DMS 273 (cell line): Measurements from ENCODE around the gene IRF5.
A peak's percentile ranks its signal among the peaks of the same experiment; 100 is the strongest.

Source experiments
- DNase-seq: peaks from one replicate; lab custom pipeline; 2025; ENCODE audit not compliant: unreplicated experiment; lab: John Stamatoyannopoulos, UW

The IRF5 gene

DNA sequence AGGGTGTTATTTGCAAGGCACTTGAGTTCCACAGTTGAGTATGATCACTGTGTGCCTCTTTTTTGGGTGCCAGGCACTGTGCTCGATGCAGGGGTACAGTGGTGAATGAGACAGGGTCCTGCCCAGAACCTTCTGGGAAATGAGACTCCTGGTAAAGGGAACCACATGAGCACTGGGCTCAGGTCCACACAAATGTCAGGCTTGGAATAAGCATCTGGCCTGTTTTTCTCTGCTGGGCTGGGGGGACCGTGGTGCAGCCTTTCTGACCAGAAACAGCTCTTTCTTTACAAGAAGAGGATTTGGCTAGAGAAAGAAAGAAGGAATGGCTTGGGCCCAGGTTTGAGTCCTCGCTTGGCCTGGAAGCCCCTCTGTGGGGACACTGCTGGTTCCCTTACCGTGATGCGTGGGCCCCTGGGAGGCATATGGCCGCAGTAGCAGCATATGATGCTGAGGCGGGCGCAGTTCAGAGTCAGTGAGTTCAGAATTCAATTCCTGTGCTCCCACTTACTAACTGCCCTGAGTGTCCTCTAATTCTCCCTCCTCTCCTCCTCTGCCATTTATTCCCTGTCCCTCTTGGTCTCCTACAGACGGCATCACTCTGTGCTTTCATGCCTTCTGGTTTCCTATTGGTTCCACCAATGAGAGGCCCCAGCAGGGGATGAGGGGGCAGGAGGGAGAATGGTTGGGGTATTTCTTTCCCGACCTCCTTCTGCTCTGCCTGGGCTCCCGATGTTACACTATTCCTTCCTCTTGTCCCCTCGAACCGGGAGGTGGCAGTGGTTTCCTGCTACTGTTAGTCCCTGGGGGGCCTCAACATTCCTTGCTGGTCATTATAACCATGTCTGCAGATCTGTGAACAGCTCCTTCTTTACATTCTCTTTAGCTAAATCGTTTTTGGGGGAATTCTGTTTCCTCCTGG lies 17.6 kb upstream of the IRF5 start:
- DNase-seq = peak; percentile 50

DNA sequence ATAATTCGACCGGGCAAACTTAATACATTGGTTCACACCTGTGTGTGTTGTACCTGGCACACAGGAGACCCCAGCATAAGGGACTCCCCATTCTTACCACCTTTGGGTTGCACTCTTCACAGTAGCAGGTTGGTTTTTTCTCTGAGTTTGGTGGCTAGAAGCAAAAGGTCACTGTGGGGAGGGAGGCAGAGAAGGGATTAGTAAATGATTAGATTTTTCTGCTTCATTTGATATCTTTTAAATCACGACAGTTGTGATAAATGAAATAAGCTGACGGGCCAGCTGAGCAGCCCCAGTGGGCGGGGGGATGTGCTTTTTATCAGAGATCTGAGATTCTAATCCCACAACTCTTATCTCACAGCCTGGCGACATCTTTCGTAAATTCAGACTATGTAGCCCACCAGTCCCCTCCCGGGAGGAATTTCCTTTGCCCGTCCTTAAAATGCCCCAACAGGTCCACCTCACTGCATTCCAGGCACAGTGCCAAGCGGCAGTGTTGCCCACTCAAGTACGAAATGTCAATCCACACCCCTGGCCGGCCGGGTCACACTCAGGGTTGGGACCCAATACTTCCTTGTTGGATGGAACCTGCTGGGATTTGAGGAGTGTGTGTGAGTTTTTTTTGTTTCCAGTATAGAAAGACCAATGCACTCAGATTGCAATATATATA lies 16.7 kb upstream of the IRF5 start:
- DNase-seq = no peak

- DNase-seq = no peak
Measured at GRCh38 chr7:128921866-128922440, 15.8 kb upstream of the IRF5 start.

GRCh38 chr7:128922496-128923410 lies 15.0 kb upstream of the IRF5 start:
- DNase-seq = no peak

DNA sequence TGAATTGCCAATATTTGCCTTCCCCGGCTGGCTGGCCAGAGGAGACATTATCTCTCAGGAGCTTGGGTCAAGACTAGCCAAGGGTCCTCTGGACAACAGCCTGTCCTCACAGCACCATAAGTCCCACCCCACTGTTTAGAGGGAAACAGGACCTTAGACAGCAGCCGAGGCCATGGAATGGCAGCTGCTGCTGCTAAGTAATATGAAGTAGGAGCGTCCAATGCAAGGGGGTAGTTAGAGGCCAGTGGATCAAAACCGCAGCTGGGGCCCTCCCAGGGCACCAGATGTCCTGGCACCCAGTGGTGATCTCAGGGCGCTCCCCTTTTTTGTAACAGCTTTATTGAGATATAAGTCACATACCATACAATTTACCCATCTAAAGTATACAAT lies 14.3 kb upstream of the IRF5 start:
- DNase-seq = no peak

GRCh38 chr7:128924707-128925588 lies 12.8 kb upstream of the IRF5 start:
- DNase-seq = no peak

DNA sequence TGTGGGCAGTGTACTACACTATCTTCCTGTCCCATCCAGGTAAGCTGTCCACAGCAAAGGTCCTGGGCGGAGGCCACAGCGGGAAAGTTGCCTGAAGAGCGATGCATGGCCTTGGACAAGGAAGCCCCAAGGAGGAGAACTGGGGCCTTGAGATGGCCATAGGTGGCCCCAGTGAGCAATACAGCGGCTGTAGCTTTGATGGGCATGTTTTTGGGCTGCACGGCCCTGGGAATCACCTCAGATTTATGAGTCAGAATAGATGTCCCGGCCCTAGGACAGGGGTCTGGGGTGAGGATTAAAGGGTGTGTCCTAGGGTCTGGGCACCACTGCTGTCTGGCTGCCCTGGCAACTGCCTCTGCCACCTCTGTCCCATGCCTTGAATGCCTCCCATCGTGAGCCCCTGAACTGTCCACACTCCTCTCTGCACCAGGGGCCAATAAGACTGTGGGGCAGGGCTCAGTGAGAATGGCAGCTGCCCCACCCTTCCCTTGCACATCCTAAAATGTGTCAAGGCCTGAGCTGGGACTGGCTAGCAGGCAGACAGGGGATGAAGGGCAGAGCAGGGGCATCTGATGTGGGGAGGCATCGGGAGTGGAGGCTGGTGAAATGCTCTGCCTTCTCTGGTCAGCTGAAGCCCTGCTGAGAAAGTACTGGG lies 9.4 kb upstream of the IRF5 start:
- DNase-seq = no peak

DNA sequence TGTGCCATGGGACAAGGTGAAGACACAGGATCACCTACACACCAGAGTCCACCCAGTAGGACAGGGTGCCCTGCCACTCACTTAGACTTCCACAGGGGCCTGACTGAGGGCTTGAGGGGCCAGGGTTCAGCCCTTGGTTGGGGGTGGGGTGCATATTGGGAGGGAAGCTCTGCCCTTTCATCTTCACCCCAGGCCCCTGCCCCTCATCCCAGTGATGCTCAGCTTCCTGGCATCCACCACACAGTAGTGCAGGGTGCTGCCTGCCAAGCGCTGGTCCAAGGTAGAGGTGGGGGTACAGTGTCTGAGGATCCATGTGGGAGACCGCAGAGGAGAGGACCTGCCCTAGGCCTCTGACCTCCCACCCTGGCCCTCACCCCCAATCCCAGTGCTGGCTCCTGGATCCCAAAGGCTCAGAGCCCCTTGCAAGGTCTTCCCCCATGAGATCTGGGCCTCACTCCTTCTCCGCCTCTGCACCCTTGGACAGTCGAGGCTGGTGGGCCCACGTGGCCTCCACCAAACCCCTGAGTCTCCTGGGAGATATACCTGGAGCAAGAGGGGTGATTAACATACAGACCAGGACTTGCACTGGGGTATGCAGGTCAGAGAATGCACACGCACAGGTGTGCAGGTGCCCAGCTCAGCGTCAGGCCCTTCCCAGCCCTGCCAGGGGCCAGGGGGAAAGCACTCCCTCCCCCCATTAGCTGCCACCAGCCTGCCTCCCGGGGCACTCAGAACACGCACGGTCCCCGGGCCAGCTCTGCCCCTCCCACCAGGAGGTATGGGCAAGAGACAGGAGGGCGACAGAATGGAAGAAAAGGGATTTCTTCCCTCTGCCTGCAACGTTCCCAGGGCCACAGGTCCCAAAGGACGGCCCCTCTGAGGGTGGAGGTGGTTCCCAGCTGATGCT lies 8.6 kb upstream of the IRF5 start:
- no peak for DNase-seq

- DNase-seq = no peak
Measured at GRCh38 chr7:128931190-128931798, 6.4 kb upstream of the IRF5 start.

DNA sequence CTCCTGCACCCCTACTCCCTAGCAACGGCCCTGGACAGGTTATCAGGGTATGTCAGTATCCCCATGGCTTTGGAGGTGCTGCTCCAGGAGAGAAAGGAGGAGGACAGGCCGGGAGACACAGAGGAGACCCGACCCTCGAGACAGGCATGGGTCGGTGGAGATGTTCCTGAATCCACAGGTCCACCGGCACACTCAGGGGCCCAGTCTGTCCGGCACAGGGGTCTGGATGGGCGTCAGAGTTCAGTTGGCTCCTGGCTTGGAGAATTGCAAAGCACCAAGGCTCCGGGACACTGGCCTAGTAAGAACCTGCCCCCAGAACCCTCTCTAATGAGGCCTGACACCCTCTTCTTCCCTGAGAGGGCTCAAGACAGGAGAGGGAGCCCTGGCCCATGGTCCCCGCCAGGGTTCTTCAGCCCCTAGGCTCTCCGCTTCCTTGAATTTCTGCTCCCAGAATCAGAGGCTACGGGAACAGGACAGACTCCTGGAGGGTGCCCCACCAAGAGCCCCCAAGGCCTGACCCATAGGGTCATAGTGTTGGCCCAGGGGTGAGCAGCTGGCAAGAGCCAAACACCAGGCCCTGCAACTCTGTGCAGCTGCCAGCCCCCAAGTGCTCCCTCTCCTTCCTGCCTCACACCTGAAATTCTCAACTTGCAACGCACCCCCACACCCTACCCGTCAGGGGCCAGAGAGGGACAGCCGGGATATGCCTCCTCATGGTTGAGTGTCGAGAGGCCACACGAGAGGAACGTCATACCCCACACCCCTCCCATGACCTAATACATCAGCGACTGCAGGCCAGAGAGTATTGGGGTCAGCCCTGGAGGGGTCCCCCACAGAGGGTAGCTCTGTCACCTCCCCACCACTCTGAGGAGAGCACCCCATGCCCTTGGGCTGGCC lies 5.5 kb upstream of the IRF5 start:
- DNase-seq = no peak

GRCh38 chr7:128932862-128933179 lies 4.9 kb upstream of the IRF5 start:
- no peak for DNase-seq

GRCh38 chr7:128933180-128933891 lies 4.4 kb upstream of the IRF5 start:
- no peak for DNase-seq

DNA sequence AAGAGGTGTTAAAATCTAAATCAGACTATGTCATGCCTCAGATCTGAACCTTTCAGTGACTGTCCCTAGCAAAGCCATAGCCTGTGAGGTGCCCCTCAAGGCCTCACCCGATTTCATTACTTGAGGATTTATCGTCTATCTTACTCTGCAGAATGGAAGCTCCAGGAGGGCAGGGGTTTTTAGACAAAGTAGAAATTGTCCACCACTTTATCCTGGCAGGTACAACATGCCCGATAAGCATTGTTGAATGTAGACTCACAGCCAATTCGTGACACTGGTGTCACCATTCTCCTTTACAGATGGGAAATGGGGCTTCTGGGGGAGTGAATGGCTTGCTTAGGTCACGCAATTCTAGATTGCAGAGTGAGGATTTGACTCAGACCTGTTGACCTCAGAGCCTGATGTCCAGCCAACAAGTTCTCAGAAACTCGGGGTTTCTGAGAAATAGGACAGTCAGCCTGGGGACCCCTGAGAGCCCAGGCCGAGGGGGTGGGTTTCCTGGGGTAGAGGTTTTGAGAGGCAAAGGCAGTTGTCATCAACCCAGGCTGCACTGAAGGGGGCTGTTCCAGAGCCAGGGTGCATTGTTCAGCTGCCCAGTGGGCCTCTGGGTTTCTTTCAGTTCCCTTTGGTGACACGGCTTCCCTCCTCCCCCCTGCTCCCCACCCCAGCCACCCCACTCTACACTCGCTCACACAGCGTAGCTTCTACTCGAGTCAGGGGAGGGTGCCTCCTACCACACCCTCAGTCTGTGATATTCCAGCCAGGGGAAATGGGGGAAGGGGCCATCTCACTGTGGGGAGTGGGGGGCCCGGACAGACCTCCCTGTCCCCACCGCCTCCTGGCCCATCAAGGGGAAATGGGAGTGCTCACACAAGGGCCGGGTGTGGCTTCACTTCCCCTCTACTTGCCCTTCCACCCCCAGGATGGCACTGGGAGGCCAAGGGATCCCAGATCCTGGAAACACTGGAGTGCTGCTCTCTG lies 3.1 kb upstream of the IRF5 start:
- DNase-seq = no peak

DNA sequence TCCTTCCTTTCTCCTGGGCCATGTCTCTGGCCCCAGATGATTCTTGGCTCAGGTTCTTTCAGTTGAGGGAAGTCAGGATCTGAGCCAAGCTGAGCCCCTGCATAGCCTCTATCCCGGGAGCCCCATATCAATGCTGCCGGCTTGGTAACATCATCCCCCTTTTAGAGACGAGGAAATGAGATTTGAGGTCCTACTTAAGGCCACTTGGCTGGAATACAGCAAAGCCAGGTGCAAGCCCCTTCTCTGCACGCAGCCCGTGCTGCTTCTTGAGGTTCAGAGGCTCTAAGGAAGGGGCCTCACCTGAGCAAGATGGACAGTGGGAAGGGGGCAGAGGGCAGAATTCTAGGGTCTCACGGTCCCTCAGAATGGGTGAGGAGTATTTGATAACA lies 2.4 kb upstream of the IRF5 start:
- no peak for DNase-seq

DNA sequence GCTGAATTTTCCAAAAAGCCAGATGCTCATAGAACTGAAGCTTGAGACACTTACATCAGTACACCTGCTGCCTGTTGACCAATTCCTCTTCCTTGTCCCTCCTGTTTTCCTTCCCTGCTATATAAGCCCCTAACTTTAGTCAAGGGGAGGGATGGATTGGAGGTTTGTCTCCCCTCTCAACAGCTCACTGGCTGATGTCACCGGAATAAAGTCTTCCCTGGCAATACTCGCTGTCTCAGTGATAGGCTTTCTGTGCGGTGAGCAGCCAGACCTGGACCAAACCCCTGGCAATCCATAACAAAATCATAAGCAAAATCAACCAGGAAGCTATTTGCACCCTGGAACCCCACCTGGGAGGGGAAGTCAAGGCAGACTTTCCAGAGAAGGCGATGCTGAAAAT lies 929 bp upstream of the IRF5 start:
- no peak for DNase-seq

- no peak for DNase-seq
Measured at GRCh38 chr7:128937271-128937646, 468 bp upstream of the IRF5 start.
